Measurements from ENCODE around the gene ITGA1. TPM values are rescaled to one million over a fixed set of nuclear protein-coding genes. Genes with fewer than 3 reads are reported as not detected.

Gene ITGA1
- total RNA-seq, 1 experiment from 2014 or later: 1.6 TPM

- no TSS peak for BruUV-seq (replicated peaks)
- no peak for DNase-seq (ENCODE audit: low read depth, low spot score)
- intact Hi-C loops (cut with micrococcal nuclease; ENCODE audit: unreplicated experiment) (no loop called here), in situ Hi-C loops (cut with HindIII; ENCODE audit: low pct_unique_long_range_greater_than_20kb, low sequenced_read_pairs) (no loop called here)
- H3K36me3 ChIP-seq (ENCODE audit: control insufficient read depth, insufficient read depth, low read length): no peaks in the 10 kb centered on the region
- ATAC-seq: no peak
- H3K27ac ChIP-seq (ENCODE audit: low read length): no peak overlapping the region
- POLR2A ChIA-PET: no interaction called here
- CTCF ChIA-PET: interaction anchor here (0.5 kb wide), 1 partner anchor 129 kb away, joined by 4 read pairs; no protein-coding TSS in a partner anchor
- H3K9me3 ChIP-seq (ENCODE audit: control insufficient read depth, insufficient read depth, low read depth, low read length): no peaks in the 10 kb centered on the region
- no peaks in the 10 kb centered on the region for H3K4me1 ChIP-seq (ENCODE audit: control insufficient read depth, insufficient read depth, low read length)
- no peak overlapping the region for H3K4me3 ChIP-seq (ENCODE audit: low read depth in 2 of 2, low read length in 2 of 2)
- peaks cover 13% of the 10 kb centered on the region for H3K27me3 ChIP-seq (ENCODE audit: control insufficient read depth, insufficient read depth, low read length)
- TF ChIP-seq CTCF (IDR thresholded peaks at IDR 0.05) (no peak), POLR2AphosphoS5 (IDR thresholded peaks at IDR 0.05; ENCODE audit: low read depth, low read length) (no peak), TCF7L2 (IDR thresholded peaks at IDR 0.05; ENCODE audit: low read depth, low read length) (no peak), SIN3A (IDR thresholded peaks at IDR 0.05; ENCODE audit: borderline replicate concordance, insufficient read depth, low read depth, low read length) (no peak), REST (IDR thresholded peaks at IDR 0.05; ENCODE audit: insufficient read depth in 1 of 2, low read depth in 2 of 2, low read length in 1 of 2) (no peak)
Measured at GRCh38 chr5:52897238-52897614, 109.5 kb downstream of the ITGA1 start.

GRCh38 chr5:52898961-52899680, 111.4 kb downstream of the ITGA1 start:
- in situ Hi-C loops (cut with HindIII; ENCODE audit: low pct_unique_long_range_greater_than_20kb, low sequenced_read_pairs) (no loop called here), intact Hi-C loops (cut with micrococcal nuclease; ENCODE audit: unreplicated experiment) (no loop called here)
- Histone ChIP-seq H3K27ac (ENCODE audit: low read length) (no peak overlapping the region), H3K4me3 (ENCODE audit: low read depth in 2 of 2, low read length in 2 of 2) (no peak overlapping the region), H3K27me3 (ENCODE audit: control insufficient read depth, insufficient read depth, low read length) (peaks cover 8% of the 10 kb centered on the region), H3K36me3 (ENCODE audit: control insufficient read depth, insufficient read depth, low read length) (no peaks in the 10 kb centered on the region), H3K4me1 (ENCODE audit: control insufficient read depth, insufficient read depth, low read length) (no peaks in the 10 kb centered on the region), H3K9me3 (ENCODE audit: control insufficient read depth, insufficient read depth, low read depth, low read length) (no peaks in the 10 kb centered on the region)
- no peak for DNase-seq (ENCODE audit: low read depth, low spot score)
- ChIA-PET POLR2A (no interaction called here), CTCF (no interaction called here)
- ATAC-seq: no peak
- TF ChIP-seq CTCF (IDR thresholded peaks at IDR 0.05): no peak
- no peak for TF ChIP-seq REST (IDR thresholded peaks at IDR 0.05; ENCODE audit: insufficient read depth in 1 of 2, low read depth in 2 of 2, low read length in 1 of 2)
- no TSS peak for BruUV-seq (replicated peaks)

Data from Panc1 (cell line).